GM19023 (cell line): ENCODE measurements around the gene KCNQ1.

Source experiments
- ATAC-seq: cut with Tn5 transposase; IDR thresholded peaks from one replicate; pipeline ENCODE4 v1.9.1; 2021; ENCODE audit warnings: mild to moderate bottlenecking, moderate library complexity; ENCODE audit not compliant: unreplicated experiment

The KCNQ1 gene

GRCh38 chr11:2751523-2752203 is 306.9 kb downstream of the KCNQ1 start:
- ATAC-seq: no peak

- no peak for ATAC-seq
Measured at GRCh38 chr11:2752204-2752770, 307.5 kb downstream of the KCNQ1 start.

- ATAC-seq: no peak
Measured at GRCh38 chr11:2752923-2753322, 308.1 kb downstream of the KCNQ1 start.

- no peak for ATAC-seq
Measured at GRCh38 chr11:2754008-2754407, 309.2 kb downstream of the KCNQ1 start.

- no peak for ATAC-seq
Measured at GRCh38 chr11:2755071-2755470, 310.3 kb downstream of the KCNQ1 start.

GRCh38 chr11:2758751-2759150 is 313.9 kb downstream of the KCNQ1 start:
- no peak for ATAC-seq

GRCh38 chr11:2759228-2760195 is 314.7 kb downstream of the KCNQ1 start:
- ATAC-seq: no peak

GRCh38 chr11:2760196-2760871 is 315.5 kb downstream of the KCNQ1 start:
- ATAC-seq: no peak

GRCh38 chr11:2761131-2762030 is 316.6 kb downstream of the KCNQ1 start:
- ATAC-seq: no peak

- no peak for ATAC-seq
Measured at GRCh38 chr11:2762031-2762380, 317.2 kb downstream of the KCNQ1 start.

- ATAC-seq: no peak
Measured at GRCh38 chr11:2762451-2762850, 317.6 kb downstream of the KCNQ1 start.

GRCh38 chr11:2763984-2764383 is 319.2 kb downstream of the KCNQ1 start:
- ATAC-seq: no peak

- ATAC-seq: no peak
Measured at GRCh38 chr11:2765491-2765890, 320.7 kb downstream of the KCNQ1 start.

- no peak for ATAC-seq
Measured at GRCh38 chr11:2766166-2766565, 321.4 kb downstream of the KCNQ1 start.

GRCh38 chr11:2767071-2767470 is 322.3 kb downstream of the KCNQ1 start:
- no peak for ATAC-seq

- no peak for ATAC-seq
Measured at GRCh38 chr11:2767801-2768200, 323.0 kb downstream of the KCNQ1 start.

GRCh38 chr11:2768471-2769408 is 323.9 kb downstream of the KCNQ1 start:
- ATAC-seq: no peak

- ATAC-seq: no peak
Measured at GRCh38 chr11:2769409-2770095, 324.7 kb downstream of the KCNQ1 start.
